Activated CD4-positive, alpha-beta T cell treated with anti-CD3 and anti-CD28 coated beads, Interleukin-10, Interleukin-2, amounts not matched to agents 100 ng/mL and 50 ng/mL, durations not matched to agents 16 hours and 8 hours (primary cell): ENCODE results near the gene SERTAD3.
"Not testable (repeated sequence)": the region's sequence is repeated elsewhere in the genome, so short reads cannot be mapped to it uniquely, and the experiment has no call there.

ENCODE experiments used
- DNase-seq: peaks from one replicate; pipeline ENCODE4 v3.0.0-alpha.2; 2020

Gene SERTAD3

GRCh38 chr19:40457953-40458596 is 13.9 kb upstream of the SERTAD3 start:
- no peak for DNase-seq

DNA sequence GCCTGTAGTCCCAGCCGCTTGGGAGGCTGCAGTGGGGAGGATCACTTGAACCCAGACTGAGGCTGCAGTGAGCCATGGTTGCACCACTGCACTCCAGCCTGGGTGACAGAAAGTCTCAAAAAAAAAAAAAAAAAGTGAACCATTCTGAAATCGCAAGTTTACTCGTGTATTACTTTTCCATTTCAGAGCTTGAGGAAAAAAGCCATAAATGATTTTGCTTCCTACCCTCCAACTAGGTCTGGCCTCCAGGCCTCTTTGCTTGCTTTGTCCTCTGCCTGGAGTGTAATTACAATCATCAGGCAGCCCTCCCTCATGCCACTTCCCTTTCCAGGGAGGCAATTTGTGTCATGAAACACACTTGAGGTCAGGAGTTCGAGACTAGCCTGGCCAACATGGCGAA is 12.9 kb upstream of the SERTAD3 start:
- no peak for DNase-seq

GRCh38 chr19:40453943-40454342 is 9.8 kb upstream of the SERTAD3 start:
- DNase-seq = not testable (repeated sequence)

GRCh38 chr19:40453151-40453735 is 9.1 kb upstream of the SERTAD3 start:
- DNase-seq = no peak

DNA sequence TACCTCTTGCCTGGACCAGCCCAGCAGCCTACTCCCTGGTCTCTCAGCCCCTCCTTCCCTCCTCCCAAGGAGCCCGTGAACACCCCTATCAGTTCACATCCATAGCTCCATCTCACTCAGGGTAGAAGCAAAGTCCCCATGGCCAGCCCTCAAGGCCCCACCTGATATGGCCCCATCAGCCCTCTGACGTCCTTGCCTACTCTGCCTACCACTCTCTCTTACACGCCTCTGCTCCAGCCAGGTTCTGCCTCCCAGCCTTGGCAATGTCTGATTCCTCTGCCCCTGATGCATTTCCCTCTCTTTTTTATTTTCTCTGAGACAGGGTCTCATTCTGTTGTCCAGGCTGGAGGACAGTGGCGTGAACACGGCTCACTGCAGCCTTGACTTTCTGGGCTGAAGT is 7.9 kb upstream of the SERTAD3 start:
- no peak for DNase-seq

GRCh38 chr19:40450664-40451063 is 6.5 kb upstream of the SERTAD3 start:
- DNase-seq = no peak

DNA sequence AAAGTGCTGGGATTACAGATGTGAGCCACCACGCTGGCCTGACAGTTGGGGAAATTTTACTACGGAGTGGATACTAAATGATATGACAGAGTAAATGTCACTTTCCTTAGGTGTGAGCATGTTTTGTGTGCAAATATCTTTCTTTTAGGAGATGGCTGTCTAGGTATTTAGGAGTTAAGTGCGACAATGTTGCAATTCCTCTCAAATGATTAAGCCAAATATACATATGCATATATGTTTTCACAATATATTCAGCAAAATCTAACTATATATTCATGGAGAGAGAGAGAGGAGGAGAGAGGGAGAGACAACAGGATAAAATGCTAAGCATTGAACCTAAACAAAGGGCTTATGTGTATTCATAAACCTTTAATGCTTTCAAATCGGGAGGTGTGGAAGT is 5.4 kb upstream of the SERTAD3 start:
- DNase-seq = no peak

DNA sequence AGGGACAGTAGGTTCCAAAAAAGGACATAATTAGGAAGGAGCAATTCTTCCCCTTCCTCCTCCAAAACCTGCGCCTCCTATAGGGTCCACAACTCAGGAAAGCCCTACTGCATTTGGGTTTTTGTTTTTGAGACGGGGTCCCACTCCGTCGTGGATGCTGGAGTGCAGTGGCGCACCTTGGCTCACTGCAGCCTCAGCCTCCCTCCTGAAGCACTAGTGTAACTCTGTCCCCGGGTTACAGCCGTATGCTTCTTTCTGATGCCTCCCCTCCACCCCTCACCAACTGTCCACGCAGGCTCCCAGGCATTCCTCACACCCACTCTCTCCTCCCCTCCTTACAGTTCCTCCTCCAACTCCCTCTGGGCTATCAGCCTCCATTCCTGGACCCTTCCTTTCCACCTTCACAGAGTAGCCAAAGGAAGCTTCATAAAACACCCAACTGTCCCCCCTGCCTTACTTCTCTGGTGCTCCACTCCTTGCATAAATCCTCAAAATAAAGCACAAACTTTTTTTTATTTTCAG is 2.2 kb upstream of the SERTAD3 start:
- no peak for DNase-seq

- DNase-seq = no peak
Measured at GRCh38 chr19:40445780-40446262, 1.7 kb upstream of the SERTAD3 start.

DNA sequence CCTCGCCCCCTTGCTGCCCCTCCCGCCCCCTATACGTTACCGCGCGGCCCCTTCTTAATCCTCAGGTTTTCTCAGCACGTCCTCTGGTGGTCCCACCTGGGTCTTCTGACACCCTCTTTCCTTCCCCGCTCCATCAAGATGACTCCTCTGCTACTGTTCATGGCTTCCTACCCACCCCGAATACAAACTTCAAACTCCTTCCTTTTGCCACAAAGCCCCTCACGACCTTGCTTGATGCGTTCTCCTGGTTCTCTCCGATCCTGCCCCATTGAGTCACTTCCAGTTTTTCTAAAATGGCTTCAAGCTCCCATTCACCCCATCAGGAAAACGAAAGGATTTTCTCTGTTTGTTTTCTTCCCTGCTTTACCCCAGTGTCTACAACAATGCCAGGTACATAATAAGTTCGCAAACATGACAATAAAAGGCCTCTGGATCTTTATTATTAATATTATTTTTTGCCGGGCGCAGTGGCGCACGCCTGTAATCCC is 734 bp upstream of the SERTAD3 start:
- no peak for DNase-seq

DNA sequence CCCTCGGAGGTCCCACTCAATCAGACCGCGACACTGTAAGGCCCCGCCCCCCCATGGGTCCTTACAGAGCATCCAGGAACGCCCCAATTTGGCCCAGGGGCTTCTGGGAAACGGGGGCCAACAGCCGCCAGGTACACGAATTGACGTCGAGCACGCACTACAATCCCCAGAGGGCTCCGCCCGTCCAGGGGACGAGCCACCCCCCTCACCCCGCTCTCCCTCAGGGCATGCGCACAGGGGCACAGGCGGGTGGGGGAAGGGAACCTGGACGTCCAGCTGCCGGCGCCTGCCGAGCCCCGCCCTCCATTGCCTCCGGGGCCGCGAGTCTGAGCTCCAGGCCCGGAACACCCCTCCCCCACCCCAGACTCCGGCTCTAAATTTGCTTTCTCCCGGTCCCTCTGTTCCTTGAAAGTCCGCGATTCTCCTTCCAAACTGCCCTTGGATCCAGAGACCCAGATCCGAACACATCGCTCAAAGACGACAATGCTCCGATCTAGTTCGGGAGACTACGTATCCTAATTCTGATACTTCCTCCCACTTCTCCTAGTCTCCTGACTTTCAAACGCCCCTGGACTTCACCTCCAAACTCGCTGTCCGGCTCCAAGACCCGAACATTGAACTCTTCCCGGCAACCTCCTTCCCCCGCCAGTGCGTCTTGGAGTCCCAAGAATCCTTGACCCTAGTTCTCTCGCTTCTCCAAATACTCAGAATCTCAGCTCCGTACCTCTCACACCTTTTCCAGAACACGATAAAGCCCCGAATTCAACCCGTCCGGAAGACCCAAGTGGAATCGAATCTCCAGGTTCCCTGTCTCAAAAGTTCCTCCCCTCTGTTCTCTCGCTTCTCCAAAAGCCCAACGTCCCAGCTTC is 770 bp downstream of the SERTAD3 start:
- DNase-seq = peak; percentile 100

- no peak for DNase-seq
Measured at GRCh38 chr19:40442328-40443130, 1.6 kb downstream of the SERTAD3 start.

DNA sequence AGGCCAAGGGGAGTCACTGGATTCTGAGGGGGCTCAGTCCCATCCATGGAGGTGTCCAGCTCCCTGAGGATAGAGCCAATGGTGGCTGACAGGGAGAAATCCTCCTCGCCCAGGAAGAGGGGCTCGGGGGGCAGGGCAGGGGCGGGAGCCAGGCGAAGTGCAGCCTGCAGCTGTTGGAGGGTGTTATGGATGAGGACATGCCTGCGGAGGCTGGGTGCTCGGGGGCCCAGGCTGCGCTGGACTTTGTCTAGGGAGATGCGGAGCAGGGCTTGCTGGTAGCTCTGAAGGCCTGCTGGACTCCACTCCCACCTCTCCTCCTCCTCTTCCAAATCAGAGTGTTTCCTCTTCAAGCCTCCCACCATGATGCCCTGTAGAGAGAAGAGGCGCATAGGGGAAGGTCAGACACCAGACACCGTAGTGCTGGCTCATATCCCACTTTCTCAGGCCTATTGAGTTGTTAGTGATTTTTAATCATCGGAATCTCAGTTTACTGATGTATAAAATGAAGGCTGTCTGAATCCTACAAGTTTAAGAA is 2.3 kb downstream of the SERTAD3 start:
- no peak for DNase-seq

DNA sequence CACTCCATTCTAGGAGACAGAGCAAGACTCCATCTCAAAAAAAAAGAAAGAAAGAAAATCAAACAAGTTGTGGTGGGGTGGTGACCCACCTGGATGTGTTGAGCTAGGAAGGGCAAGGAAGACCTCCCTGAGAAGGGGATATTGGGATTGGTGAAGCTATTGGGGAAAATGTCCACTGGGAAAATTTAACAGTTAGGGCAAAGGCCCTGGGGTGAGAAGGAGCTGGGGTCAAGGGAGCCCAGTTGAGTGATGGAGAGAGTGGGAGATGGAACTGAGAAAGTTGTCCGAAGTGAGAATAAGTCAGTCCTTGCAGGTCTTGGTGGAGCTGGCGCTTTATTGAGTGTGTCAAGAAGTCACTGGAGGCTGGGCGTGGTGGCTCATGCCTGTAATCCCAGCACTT is 5.9 kb downstream of the SERTAD3 start:
- no peak for DNase-seq

DNA sequence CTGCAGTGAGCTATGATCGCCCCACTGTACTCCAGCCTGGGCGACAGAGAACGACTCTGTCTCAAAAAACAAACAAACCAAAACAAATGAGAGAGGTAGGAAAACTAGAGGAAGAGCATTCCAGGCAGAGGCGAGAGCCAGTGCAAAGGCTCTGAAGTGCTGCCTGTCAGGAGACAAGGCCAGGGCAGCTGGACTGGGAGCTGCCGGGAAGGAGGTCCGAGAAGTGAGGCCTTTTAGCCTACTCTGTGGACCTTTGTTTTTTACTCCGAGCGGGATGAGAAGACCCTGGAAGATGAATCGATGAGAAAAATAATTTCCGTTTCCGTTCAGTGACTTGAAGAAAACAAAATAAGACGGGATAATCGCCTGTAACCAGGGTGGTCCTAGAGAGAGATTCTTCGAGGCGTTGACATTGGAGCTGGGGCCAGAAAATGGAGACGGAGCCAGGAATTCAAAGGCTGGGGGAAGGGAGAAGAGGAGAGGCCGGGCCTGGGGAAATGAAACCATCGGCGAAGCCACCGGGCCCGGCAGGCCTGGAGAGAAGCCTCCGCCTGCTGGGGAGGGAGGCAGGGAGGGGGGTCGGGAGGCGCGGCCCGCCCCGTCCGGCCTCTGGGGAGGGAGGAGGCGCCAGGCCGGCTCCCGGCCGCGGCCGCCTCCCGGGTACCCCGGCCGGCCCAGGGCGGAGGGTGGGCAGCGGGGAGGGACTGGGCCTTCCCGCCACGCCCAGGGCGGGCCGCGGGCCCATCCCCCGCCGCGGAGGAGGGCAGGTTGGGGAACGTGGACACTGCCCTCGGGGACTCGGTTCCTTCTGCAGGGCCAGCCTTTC is 10.5 kb downstream of the SERTAD3 start:
- peak; percentile 61 for DNase-seq

- DNase-seq = not testable (repeated sequence)
Measured at GRCh38 chr19:40432760-40433159, 11.4 kb downstream of the SERTAD3 start.

DNA sequence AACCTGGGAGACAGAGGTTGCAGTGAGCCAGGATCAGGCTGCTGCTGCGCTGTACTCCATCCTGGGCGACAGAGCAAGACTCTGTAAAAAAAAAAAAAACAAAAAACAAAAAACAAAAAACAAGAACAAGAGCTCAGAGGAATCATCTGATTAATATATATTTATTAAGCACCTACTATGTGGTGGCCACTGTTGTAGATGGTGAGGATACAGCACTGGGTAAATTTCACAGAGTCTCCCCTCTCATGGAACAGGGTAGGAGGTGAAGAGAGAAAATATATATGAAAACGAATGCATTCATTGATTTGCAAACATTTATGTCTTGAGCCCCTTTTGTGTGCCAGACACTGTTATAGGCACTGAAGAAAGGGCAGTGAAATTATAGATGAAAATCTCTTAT is 12.4 kb downstream of the SERTAD3 start:
- DNase-seq = no peak

DNA sequence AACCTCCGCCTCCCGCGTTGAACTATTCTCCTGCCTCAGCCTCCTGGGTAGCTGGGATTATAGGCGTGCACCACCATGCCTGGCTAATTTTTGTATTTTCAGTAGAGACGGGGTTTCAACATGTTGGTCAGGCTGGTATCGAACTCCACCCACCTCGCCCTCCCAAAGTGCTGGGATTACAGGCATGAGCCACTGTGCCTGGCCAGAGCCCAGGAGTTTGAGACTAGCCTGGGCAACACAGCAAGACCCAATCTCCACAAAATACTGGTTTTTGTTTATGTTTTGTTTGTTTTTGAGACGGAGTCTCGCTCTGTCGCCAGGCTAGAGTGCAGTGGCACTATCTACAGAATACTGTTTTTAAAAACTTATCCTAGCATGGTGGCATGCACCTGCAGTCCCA is 13.9 kb downstream of the SERTAD3 start:
- DNase-seq = not testable (repeated sequence)

- not testable (repeated sequence) for DNase-seq
Measured at GRCh38 chr19:40428197-40428596, 15.9 kb downstream of the SERTAD3 start.

GRCh38 chr19:40425450-40426287 is 18.5 kb downstream of the SERTAD3 start, which contains the start of gene SERTAD1:
SERTAD1 (minus strand) TSS chr19:40425992; CDS start chr19:40423546, 2,446 bp downstream.
- peak; percentile 100 for DNase-seq
